Measurements from ENCODE around the gene NMBR. TPM values are rescaled to one million over a fixed set of nuclear protein-coding genes. Genes with fewer than 3 reads are reported as not detected.

Gene NMBR
- total RNA-seq, 1 experiment from 2014 or later: not detected

GRCh38 chr6:142171351-142171750 is 24.4 kb upstream of the NMBR start:
- ATAC-seq (no peak), DNase-seq (ENCODE audit: low read depth, low spot score) (no peak)
- no peak overlapping the region for H3K4me3 ChIP-seq (ENCODE audit: low read depth in 2 of 2, low read length in 2 of 2)
- H3K4me1 ChIP-seq (ENCODE audit: control insufficient read depth, insufficient read depth, low read length): 0 out of 2 replicates have a peak, but pooled peaks cover 3% of the 10 kb centered on the region
- no peak for TF ChIP-seq SIN3A (IDR thresholded peaks at IDR 0.05; ENCODE audit: borderline replicate concordance, insufficient read depth, low read depth, low read length)
- TF ChIP-seq REST (IDR thresholded peaks at IDR 0.05; ENCODE audit: insufficient read depth in 1 of 2, low read depth in 2 of 2, low read length in 1 of 2): no peak
- TF ChIP-seq POLR2AphosphoS5 (IDR thresholded peaks at IDR 0.05; ENCODE audit: low read depth, low read length): no peak
- TF ChIP-seq TCF7L2 (IDR thresholded peaks at IDR 0.05; ENCODE audit: low read depth, low read length): no peak
- TF ChIP-seq CTCF (IDR thresholded peaks at IDR 0.05): no peak
- H3K36me3 ChIP-seq (ENCODE audit: control insufficient read depth, insufficient read depth, low read length): peaks cover 39% of the 10 kb centered on the region
- in situ Hi-C loops (cut with HindIII; ENCODE audit: low pct_unique_long_range_greater_than_20kb, low sequenced_read_pairs) (no loop called here), intact Hi-C loops (cut with micrococcal nuclease; ENCODE audit: unreplicated experiment) (no loop called here)
- ChIA-PET CTCF (no interaction called here), POLR2A (no interaction called here)
- H3K27ac ChIP-seq (ENCODE audit: low read length): no peak overlapping the region
- no peaks in the 10 kb centered on the region for H3K9me3 ChIP-seq (ENCODE audit: control insufficient read depth, insufficient read depth, low read depth, low read length)
- H3K27me3 ChIP-seq (ENCODE audit: control insufficient read depth, insufficient read depth, low read length): no peaks in the 10 kb centered on the region
- BruUV-seq (replicated peaks): no TSS peak

GRCh38 chr6:142167486-142167885 is 20.6 kb upstream of the NMBR start:
- peak overlapping the region; percentile 41; the same call in 1 of the 2 replicates for H3K27ac ChIP-seq (ENCODE audit: low read length)
- BruUV-seq (replicated peaks): no TSS peak
- intact Hi-C loops (cut with micrococcal nuclease; ENCODE audit: unreplicated experiment) (no loop called here), in situ Hi-C loops (cut with HindIII; ENCODE audit: low pct_unique_long_range_greater_than_20kb, low sequenced_read_pairs) (no loop called here)
- no peaks in the 10 kb centered on the region for H3K9me3 ChIP-seq (ENCODE audit: control insufficient read depth, insufficient read depth, low read depth, low read length)
- H3K27me3 ChIP-seq (ENCODE audit: control insufficient read depth, insufficient read depth, low read length): no peaks in the 10 kb centered on the region
- peaks cover 28% of the 10 kb centered on the region; the same call in 1 of the 2 replicates for H3K4me1 ChIP-seq (ENCODE audit: control insufficient read depth, insufficient read depth, low read length)
- peaks cover 32% of the 10 kb centered on the region for H3K36me3 ChIP-seq (ENCODE audit: control insufficient read depth, insufficient read depth, low read length)
- peak; percentile 66 for ATAC-seq
- POLR2A ChIA-PET: interaction anchor here (0.5 kb wide), 1 partner anchor 224 kb away, joined by 8 read pairs; no protein-coding TSS in a partner anchor
- DNase-seq (ENCODE audit: low read depth, low spot score): no peak
- TF ChIP-seq TCF7L2 (IDR thresholded peaks at IDR 0.05; ENCODE audit: low read depth, low read length) (no peak), SIN3A (IDR thresholded peaks at IDR 0.05; ENCODE audit: borderline replicate concordance, insufficient read depth, low read depth, low read length) (no peak), CTCF (IDR thresholded peaks at IDR 0.05) (no peak), POLR2AphosphoS5 (IDR thresholded peaks at IDR 0.05; ENCODE audit: low read depth, low read length) (no peak), REST (IDR thresholded peaks at IDR 0.05; ENCODE audit: insufficient read depth in 1 of 2, low read depth in 2 of 2, low read length in 1 of 2) (no peak)
- CTCF ChIA-PET: no interaction called here
- no peak overlapping the region for H3K4me3 ChIP-seq (ENCODE audit: low read depth in 2 of 2, low read length in 2 of 2)

Measured in Panc1 (cell line).